CD4-positive, alpha-beta T cell treated with Interleukin-17A for 4 hours (primary cell): Measurements from ENCODE around the gene ANKRD16.
A peak's percentile ranks its signal among the peaks of the same experiment; 100 is the strongest.
"Not testable (repeated sequence)": the region's sequence is repeated elsewhere in the genome, so short reads cannot be mapped to it uniquely, and the experiment has no call there.

Source experiments
- DNase-seq: peaks from one replicate; pipeline ENCODE4 v3.0.0-alpha.2; 2020; ENCODE audit warnings: mixed read lengths

The ANKRD16 gene

GRCh38 chr10:5889624-5890451 is at the start of gene ANKRD16, which contains the start of gene FBH1:
Gene ANKRD16 (minus strand): TSS chr10:5889893. CDS start chr10:5889354, 539 bp downstream.
Gene FBH1 (plus strand): TSS chr10:5890243. CDS start chr10:5890346, 103 bp downstream.
- peak; percentile 98 for DNase-seq

- DNase-seq = no peak
These were observed 48.6 kb upstream of the ANKRD16 start for GRCh38 chr10:5938291-5938690.

DNA sequence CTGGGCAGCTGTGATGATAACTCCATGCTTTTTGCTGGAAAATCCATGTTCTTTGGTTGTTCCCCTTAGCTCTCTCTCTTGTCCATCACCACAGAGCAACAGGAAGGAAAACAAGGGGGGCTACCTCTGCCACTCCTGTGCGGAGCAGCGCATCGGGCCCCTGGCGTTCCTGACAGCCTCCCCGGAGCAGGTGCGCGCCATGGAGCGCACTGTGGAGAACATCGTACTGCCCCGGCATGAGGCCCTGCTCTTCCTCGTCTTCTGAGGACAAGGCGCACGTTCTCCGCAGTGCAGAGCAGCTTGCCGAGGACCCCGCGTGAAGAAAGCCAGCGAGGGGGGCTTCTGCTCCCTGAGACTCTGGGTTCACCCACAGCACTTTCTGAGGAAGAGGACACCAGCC is 47.3 kb upstream of the ANKRD16 start:
- DNase-seq = no peak

DNA sequence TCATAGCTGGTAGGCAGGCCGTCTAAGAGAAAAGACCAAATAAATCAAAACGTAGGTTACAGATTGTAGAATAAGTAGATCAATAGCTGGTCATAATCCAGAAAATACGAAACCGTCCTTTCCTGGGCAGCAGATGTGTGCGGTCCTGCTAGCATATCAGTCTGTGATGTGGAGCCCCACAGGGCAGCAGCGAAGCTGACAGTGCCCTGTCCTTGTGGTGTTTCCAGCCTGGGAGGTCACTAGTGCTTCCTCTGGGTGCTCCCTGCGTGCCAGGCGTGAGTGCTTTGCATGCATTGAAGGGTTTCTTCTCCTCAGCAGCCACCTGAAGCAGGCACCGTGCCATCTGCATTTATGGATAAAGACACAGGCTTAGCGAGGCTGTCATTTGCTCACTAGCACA is 45.9 kb upstream of the ANKRD16 start:
- no peak for DNase-seq

- DNase-seq = no peak
These were observed 44.3 kb upstream of the ANKRD16 start for GRCh38 chr10:5933909-5934546.

GRCh38 chr10:5932345-5932744 is 42.7 kb upstream of the ANKRD16 start:
- no peak for DNase-seq

DNA sequence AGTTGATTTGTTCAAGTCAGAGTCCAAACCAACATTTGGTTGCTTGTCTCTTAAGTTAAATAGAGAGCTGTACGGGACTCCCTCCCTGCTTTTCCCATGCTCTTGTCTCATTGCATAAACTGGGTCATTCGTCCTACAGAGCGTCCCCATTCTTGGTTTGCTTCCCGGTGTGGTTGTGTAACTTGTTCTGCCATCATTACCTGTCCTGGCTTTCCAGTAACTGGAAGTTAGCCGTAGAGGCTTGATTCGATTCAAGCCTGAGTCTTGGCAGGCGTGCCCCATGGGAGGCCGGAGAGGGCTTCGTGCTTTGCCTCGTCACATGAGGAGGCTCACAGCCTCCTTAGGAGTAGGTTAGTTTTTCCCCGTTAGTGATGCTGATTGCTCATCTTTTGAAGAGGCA is 40.6 kb upstream of the ANKRD16 start:
- no peak for DNase-seq

GRCh38 chr10:5929442-5929841 is 39.7 kb upstream of the ANKRD16 start:
- DNase-seq = no peak

DNA sequence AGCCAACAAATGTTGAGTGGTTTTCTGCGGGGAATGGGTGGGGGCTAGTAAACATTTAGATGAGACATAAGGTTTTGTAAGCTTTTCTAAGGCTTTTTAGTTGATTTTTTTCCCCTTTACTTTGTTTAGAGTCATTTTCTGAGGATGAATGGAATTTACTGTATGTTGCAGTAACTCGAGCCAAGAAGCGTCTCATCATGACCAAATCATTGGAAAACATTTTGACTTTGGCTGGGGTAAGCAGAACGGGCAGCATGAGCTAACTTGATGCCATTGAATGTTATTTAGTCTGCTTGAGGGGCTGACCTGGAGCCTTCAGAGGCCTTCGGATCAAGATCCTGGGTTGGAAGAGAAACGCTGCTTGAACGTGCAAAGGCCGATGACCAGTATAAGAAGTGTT is 37.6 kb upstream of the ANKRD16 start:
- DNase-seq = no peak

DNA sequence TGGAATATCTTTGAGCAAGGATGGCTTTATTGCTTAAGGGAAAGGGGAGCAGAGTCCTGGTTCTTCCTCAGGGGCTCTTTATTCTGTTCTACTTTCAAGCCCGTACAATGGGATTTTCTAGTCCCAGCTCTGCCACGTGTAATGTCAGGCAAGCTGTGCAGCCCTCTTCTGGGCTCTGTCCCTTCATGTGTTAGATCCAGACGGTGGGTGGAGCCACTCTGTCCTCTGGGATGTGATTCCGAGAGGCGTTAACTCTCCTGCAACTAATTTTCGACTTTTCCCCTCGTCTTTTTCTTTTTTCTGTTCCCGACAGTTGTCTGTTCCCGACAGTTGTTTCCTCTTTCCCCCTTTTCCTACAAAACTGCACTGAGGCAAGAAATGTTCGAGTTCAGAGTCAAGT is 35.2 kb upstream of the ANKRD16 start:
- DNase-seq = no peak

GRCh38 chr10:5921746-5922145 is 32.1 kb upstream of the ANKRD16 start:
- no peak for DNase-seq

DNA sequence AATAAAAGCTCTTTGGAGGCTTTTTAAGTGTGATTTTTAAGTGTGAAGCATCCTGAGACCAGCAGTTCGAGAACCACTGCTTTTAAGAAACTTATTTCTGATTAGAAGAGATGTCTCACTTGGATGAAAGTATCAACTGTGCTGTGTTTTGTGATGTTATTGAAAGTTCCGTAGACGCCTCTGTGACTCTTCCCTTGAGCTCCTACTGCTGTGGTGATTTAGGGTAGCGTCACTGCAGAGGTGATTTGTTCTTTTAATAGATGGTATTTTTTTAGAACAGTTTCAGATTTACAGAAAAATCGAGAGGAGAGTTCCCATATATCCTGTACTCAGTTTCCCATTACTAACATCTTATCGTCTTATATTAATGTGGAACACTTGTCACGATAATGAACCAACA is 29.9 kb upstream of the ANKRD16 start:
- DNase-seq = no peak

DNA sequence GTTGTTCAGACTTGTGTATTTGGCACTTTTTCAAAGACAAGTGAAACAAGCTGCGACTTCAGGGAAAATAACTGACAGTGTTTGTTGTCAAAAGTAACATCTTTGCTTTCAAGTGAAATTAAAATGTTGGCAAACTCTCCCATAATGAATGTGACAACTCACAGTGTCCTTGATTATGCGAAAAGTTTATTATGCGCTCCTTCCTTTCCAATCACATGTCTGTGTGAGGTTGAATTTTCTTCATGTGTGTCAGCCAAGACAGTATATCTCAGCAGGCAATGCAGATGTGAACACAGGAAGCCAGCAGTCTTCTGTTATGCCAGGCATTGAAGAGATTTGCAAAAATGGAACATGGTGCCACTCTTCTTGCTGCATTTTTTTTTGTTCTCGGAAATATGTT is 29.1 kb upstream of the ANKRD16 start:
- DNase-seq = no peak

GRCh38 chr10:5917305-5917704 is 27.6 kb upstream of the ANKRD16 start:
- no peak for DNase-seq

DNA sequence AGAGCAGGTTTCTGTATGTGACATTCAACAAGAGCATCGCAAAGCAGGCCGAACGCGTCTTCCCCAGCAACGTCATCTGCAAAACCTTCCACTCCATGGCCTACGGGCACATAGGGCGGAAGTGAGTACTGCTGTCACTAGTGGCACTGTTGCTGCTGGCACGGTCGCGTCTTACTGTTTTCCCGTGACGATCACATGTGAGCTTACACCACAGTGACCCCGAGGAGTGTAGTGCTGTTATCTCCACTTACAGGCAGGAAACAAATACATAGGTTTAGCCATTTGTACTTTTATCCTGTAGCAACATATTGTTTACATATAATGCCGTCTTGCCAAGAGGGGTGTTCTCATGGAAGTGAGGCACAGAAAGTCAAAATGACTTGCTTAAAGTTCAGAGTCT is 25.8 kb upstream of the ANKRD16 start:
- DNase-seq = no peak

- DNase-seq = no peak
These were observed 24.0 kb upstream of the ANKRD16 start for GRCh38 chr10:5913736-5914135.

DNA sequence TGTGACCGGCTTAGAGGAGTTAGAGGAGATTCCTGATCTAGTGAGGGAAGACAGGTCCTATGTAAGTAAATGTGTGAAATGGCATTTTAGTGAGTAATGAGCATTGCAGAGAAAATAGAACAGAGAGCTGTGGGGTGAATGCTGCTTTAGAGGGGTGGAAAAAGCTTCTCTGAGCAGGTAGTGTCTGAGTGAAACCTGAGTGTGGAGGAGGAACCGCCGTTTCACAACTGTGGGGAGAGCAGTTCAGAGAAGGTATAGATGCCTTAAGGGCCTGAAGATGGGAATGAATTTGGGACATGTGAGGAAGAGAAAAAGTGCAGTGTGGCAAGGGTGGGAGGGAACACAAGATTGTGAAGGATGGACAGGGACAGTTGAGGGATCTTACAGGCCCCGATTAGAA is 22.0 kb upstream of the ANKRD16 start:
- no peak for DNase-seq

DNA sequence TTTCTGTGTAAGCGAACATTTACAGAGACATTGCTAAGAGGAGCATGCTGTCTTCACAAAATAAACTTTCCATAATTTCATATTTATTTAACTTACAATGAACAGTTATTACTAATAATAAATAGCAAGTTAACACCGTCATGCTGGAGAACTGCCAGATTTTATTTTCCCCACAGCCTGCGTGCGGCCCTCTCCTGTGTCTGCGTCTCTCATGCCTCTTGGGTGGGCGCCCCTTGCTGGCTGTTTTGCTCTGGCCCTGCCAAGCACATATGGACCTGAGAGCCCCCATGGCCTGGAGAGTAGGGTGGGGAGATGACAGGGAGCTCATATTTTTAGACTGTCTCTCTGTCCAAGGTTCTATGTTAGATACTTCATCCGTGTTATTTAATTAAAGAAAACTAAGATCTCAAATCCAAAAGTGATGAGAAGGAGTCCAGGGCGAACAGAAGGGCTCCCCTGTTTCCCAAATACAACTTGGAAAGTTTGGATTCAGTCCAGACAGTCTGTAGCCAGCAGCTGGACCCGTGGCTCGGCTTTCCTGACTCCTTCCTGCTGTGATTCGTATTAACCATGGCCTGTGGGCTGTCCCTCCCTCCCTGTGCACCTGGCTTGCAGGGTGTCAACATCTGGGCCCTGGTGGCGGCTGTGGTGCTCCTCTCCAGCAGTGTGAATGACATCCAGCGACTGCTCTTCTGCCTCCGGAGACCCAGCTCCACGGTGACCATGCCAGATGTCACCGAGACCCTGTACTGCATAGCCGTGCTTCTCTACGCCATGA is 20.8 kb upstream of the ANKRD16 start:
- DNase-seq = no peak

- DNase-seq = not testable (repeated sequence)
These were observed 19.0 kb upstream of the ANKRD16 start for GRCh38 chr10:5908676-5909075.

GRCh38 chr10:5906651-5907050 is 17.0 kb upstream of the ANKRD16 start:
- DNase-seq = no peak

GRCh38 chr10:5905854-5906507 is 16.3 kb upstream of the ANKRD16 start:
- no peak for DNase-seq

- no peak for DNase-seq
These were observed 14.5 kb upstream of the ANKRD16 start for GRCh38 chr10:5904227-5904626.

DNA sequence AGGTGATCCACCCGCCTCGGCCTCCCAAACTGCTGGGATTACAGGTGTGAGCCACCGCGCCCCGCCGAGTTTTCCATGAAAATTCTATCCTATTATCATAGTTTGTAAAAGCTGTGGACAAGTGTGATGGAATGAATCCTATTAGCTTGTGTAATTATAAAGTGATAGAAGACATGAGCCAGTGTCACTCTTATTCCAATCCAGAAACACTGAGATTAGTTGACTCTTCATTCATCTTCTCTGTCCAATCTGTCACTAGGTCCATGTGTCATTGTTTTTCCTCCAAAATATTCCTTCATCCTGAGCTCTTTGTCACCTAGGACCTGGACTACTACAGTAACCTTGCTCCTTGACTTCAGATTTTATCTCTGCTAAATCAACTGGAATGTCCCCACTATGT is 13.9 kb upstream of the ANKRD16 start:
- DNase-seq = no peak
